HCT116 (cell line): Measurements from ENCODE around the gene MINDY4. TPM values are rescaled to one million over a fixed set of nuclear protein-coding genes. Genes with fewer than 3 reads are reported as not detected.

Source experiments
- ATAC-seq: fragments of 200-7000 bp; cut with Tn5 transposase; 2 replicates; pipeline ENCODE4 v1.9.1; 2020; ENCODE audit warnings: mild to moderate bottlenecking, moderate library complexity
- BruUV-seq: library from RNA; stranded (reverse); fragments of 400-500 nt; replicated peaks from 2 replicates; lab custom pipeline; 2021; lab: Mats Ljungman, UMichigan
- CTCF ChIA-PET: fragments of 300-600 bp; sonication (Branson Sonifier 250); formaldehyde crosslinking; loops from one replicate; lab custom pipeline; 2021; ENCODE audit warnings: antibody characterized with exemption; lab: Charles Lee
- POLR2A ChIA-PET: fragments of 300-600, 350-600 bp; sonication (Branson Sonifier 250); formaldehyde crosslinking; loops from one replicate; lab custom pipeline; 2021; ENCODE audit warnings: antibody characterized with exemption; lab: Charles Lee
- RAD21 ChIA-PET, 2 experiments: fragments of 300-600 bp; sonication (Branson Sonifier 250); formaldehyde crosslinking; loops; one replicate each; lab custom pipeline; 2023; ENCODE audit warnings: low total read pairs in 2 of 2; ENCODE audit not compliant: uncharacterized antibody in 2 of 2, unreplicated experiment in 2 of 2, low non-redundant PET in 1 of 2; lab: Charles Lee
- DNase-seq: peaks from one replicate; pipeline ENCODE4 v3.0.0-alpha.2; 2010; ENCODE audit warnings: low read depth, low spot score
- H2AFZ ChIP-seq: fragments of 200-600 bp; shearing (Covaris generic), sonication (generic); 2 replicates; pipeline ENCODE4 v1.6.1; 2017; ENCODE audit warnings: low read depth, mixed run types, mixed read lengths, antibody characterized with exemption, low read length; ENCODE audit not compliant: poor library complexity, severe bottlenecking
- H3K27ac ChIP-seq: 2 replicates; pipeline ENCODE4 v1.5.1; 2012; ENCODE audit warnings: low read depth, low read length
- H3K27me3 ChIP-seq: fragments of 200-600 bp; sonication (generic); 2 replicates; pipeline ENCODE4 v1.6.1; 2016; ENCODE audit warnings: mixed run types, low read length, mixed read lengths; ENCODE audit not compliant: insufficient read depth
- H3K36me3 ChIP-seq, 2 experiments: fragments of 200-500 bp in 1 of 2; fragments of 200-600 bp in 1 of 2; sonication (Bioruptor generic) in 1 of 2; sonication (generic) in 1 of 2; 2 replicates each; pipeline versions ENCODE4 v1.5.1 to v1.6.1; 2014 to 2016; ENCODE audit warnings: low read length in 2 of 2, inconsistent platforms in 1 of 2, mixed read lengths in 1 of 2, mixed run types in 1 of 2; ENCODE audit not compliant: insufficient read depth in 2 of 2, control insufficient read depth in 1 of 2
- H3K4me1 ChIP-seq, 2 experiments: fragments of 200-600 bp in 1 of 2; sonication (generic) in 1 of 2; 2 replicates each; pipeline versions ENCODE4 v1.5.1 to v1.6.1; 2012 to 2017; ENCODE audit warnings: low read length in 2 of 2, inconsistent platforms in 1 of 2, mild to moderate bottlenecking in 1 of 2, mixed read lengths in 1 of 2, mixed run types in 1 of 2, moderate library complexity in 1 of 2; ENCODE audit not compliant: insufficient read depth in 2 of 2, control insufficient read depth in 1 of 2
- H3K4me2 ChIP-seq: fragments of 200-600 bp; sonication (generic); 2 replicates; pipeline ENCODE4 v1.6.1; 2017; ENCODE audit warnings: mixed run types, low read length, mixed read lengths
- H3K4me3 ChIP-seq, 2 experiments: fragments of 200-600 bp in 1 of 2; sonication (generic) in 1 of 2; replicated peaks in 1 of 2; 2 replicates each; pipeline ENCODE4 v1.5.1; 2011 to 2016; ENCODE audit warnings: low read length in 2 of 2, control low read depth in 1 of 2, low read depth in 1 of 2, mild to moderate bottlenecking in 1 of 2, mixed read lengths in 1 of 2, mixed run types in 1 of 2
- H3K79me2 ChIP-seq: fragments of 200-600 bp; sonication (generic); 2 replicates; pipeline ENCODE4 v1.6.1; 2017; ENCODE audit warnings: mild to moderate bottlenecking, mixed run types, low read length, moderate library complexity, mixed read lengths; ENCODE audit not compliant: insufficient read depth
- H3K9ac ChIP-seq: fragments of 200-600 bp; sonication (generic); 2 replicates; pipeline ENCODE4 v1.6.1; 2016; ENCODE audit warnings: low read length, mixed read lengths
- H3K9me2 ChIP-seq: fragments of 200-600 bp; sonication (generic), shearing (Covaris generic); 2 replicates; pipeline ENCODE4 v1.6.1; 2017; ENCODE audit warnings: mixed run types, mild to moderate bottlenecking, moderate library complexity; ENCODE audit not compliant: insufficient read depth
- H3K9me3 ChIP-seq, 2 experiments: fragments of 200-500 bp in 1 of 2; fragments of 200-600 bp in 1 of 2; sonication (Bioruptor generic) in 1 of 2; sonication (generic) in 1 of 2; 2 replicates each; pipeline ENCODE4 v1.6.1; 2014 to 2017; ENCODE audit warnings: low read length in 2 of 2, mixed read lengths in 2 of 2, inconsistent platforms in 1 of 2, low read depth in 1 of 2, mild to moderate bottlenecking in 1 of 2, mixed run types in 1 of 2, moderate library complexity in 1 of 2; ENCODE audit not compliant: control insufficient read depth in 1 of 2, insufficient read depth in 1 of 2
- H4K20me1 ChIP-seq: fragments of 200-600 bp; sonication (generic), shearing (Covaris generic); 2 replicates; pipeline ENCODE4 v1.6.1; 2017; ENCODE audit warnings: mixed run types, mild to moderate bottlenecking, moderate library complexity; ENCODE audit not compliant: insufficient read depth
- CBX3 ChIP-seq: IDR thresholded peaks from 2 replicates; pipeline ENCODE4 v1.6.1; 2012; ENCODE audit warnings: low read depth
- CEBPB ChIP-seq: IDR thresholded peaks from 2 replicates; pipeline ENCODE4 v1.6.1; 2012; ENCODE audit warnings: low read depth
- ELF1 ChIP-seq: IDR thresholded peaks from 2 replicates; pipeline ENCODE4 v1.6.1; 2012; ENCODE audit warnings: low read depth, borderline replicate concordance
- EZH2 ChIP-seq: fragments of 200-600 bp; sonication (generic); IDR thresholded peaks from 2 replicates; pipeline ENCODE4 v1.6.1; 2017; ENCODE audit warnings: antibody characterized with exemption, mixed run types
- EZH2phosphoT487 ChIP-seq: fragments of 200-600 bp; IDR thresholded peaks from 2 replicates; pipeline ENCODE4 v1.6.1; 2018; ENCODE audit warnings: antibody characterized with exemption, borderline replicate concordance
- SRF ChIP-seq: IDR thresholded peaks from 2 replicates; pipeline ENCODE4 v1.6.1; 2012; ENCODE audit warnings: low read depth
- TCF7L2 ChIP-seq: IDR thresholded peaks from 2 replicates; pipeline ENCODE4 v1.7.0; 2011; ENCODE audit warnings: borderline replicate concordance, inconsistent platforms; ENCODE audit not compliant: insufficient read depth, insufficient read length; ENCODE audit errors: extremely low read depth
- ZFX ChIP-seq: fragments of 450-650 bp; IDR thresholded peaks from 2 replicates; pipeline ENCODE4 v1.6.1; 2017
- intact Hi-C: fragments of 100-400 bp; cut with micrococcal nuclease; formaldehyde crosslinking; loops from 2 replicates; pipeline ENCODE4 v1.10.0; 2022
- total RNA-seq: library from RNA; stranded (reverse); gene quantifications from one replicate; pipeline ENCODE4 v1.2.1, GENCODE V29; 2021; ENCODE audit not compliant: unreplicated experiment
- TF ChIP-seq, protein P1 (sequence below): IDR thresholded peaks from 2 replicates; pipeline ENCODE4 v1.6.1; 2012
- TF ChIP-seq, protein P2 (sequence below), 3 experiments: fragments of 200-600 bp in 1 of 3; sonication (generic) in 1 of 3; IDR thresholded peaks in 2 of 3; conservative IDR thresholded peaks in 1 of 3; 2 replicates each; pipeline ENCODE4 v1.5.1; 2012 to 2017; ENCODE audit warnings: low read depth in 2 of 3, low read length in 2 of 3, antibody characterized with exemption in 1 of 3, borderline replicate concordance in 1 of 3, control low read depth in 1 of 3, mild to moderate bottlenecking in 1 of 3, mixed read lengths in 1 of 3, mixed run types in 1 of 3, moderate library complexity in 1 of 3; ENCODE audit not compliant: insufficient read depth in 1 of 3
- TF ChIP-seq, protein P3 (sequence below): IDR thresholded peaks from 2 replicates; pipeline ENCODE4 v1.6.1; 2011; ENCODE audit warnings: mild to moderate bottlenecking, low read length, moderate library complexity; ENCODE audit not compliant: insufficient replicate concordance; ENCODE audit errors: extremely low read depth
- TF ChIP-seq, protein P4 (sequence below): IDR thresholded peaks from 2 replicates; pipeline ENCODE4 v1.6.1; 2012; ENCODE audit warnings: low read depth

Gene MINDY4
- total RNA-seq, 1 experiment from 2014 or later, result 6.1 TPM

DNA sequence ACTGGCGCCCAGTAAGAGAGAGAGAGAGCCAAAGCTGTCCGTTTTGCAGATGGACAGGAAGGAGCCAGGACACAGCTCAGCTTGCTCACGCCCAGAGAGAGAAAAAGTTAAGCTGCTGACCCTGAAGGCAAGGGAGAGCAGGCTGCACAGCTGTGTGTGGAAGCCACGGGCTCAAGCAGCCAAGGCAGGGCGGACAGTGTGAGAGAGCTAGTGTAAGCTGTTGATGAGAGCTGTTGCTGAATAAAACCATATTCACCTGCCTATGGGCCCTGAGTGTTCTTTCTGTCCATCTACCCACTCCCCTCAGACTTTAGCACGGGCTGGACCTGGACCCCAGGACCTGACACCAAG, 13.9 kb upstream of the MINDY4 start:
- intact Hi-C loops, result no loop called here
- ATAC-seq, result no peak
- Histone ChIP-seq H3K27me3 (no peaks in the 10 kb centered on the region), H3K4me1 (no peaks in the 10 kb centered on the region), H2AFZ (no peak overlapping the region), H3K27ac (no peak overlapping the region), H3K36me3 (no peaks in the 10 kb centered on the region), H3K9ac (no peak overlapping the region), H3K9me2 (no peaks in the 10 kb centered on the region), H3K9me3 (no peaks in the 10 kb centered on the region), H3K79me2 (no peaks in the 10 kb centered on the region), H3K4me2 (no peak overlapping the region), H4K20me1 (no peaks in the 10 kb centered on the region), H3K4me3 (no peak overlapping the region)
- no peak for DNase-seq
- ChIA-PET POLR2A (no interaction called here), RAD21 (no interaction called here), CTCF (no interaction called here)
- BruUV-seq, result no TSS peak
- no peak for TF ChIP-seq TCF7L2
- TF ChIP-seq ZFX, result no peak
- TF ChIP-seq ELF1, result no peak
- TF ChIP-seq EZH2phosphoT487, result no peak
- TF ChIP-seq EZH2, result no peak

DNA sequence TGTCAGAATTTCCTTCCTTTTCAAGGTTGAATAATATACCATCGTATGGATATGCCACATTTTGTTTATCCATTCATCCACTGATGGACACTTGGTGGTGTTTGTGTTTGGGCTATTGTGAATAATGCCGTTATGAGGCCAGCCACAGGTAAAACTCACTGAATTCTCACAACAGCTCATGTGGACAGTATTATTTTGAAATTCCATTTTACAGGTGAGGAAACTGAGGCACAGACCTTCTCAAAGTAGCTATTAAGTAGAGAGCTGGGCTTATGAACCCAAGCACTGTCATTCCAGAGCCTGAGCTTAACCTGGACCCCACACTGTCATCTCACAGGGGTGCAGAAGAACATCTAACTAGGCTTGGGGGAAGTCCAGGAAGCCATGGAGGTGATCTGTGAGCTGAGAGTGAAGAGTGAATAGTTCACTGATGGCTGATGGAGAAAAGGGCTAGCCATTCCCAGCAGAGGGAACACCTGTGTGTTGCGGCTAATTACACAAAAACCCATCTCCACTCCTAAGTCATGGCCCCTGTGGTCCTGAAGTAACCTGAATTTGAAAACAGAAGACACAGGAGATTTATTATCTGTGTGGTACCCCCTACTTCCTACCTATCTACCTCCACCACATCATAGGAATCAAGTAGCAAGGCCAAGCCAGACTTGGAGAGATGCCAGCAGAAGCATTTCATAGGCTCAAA, 10.6 kb upstream of the MINDY4 start:
- Histone ChIP-seq H3K27ac (no peak overlapping the region), H3K79me2 (no peaks in the 10 kb centered on the region), H3K9me3 (no peaks in the 10 kb centered on the region), H3K4me1 (no peaks in the 10 kb centered on the region), H3K4me3 (no peak overlapping the region), H3K9me2 (no peaks in the 10 kb centered on the region), H3K27me3 (no peaks in the 10 kb centered on the region), H2AFZ (no peak overlapping the region), H3K9ac (no peak overlapping the region), H4K20me1 (no peaks in the 10 kb centered on the region), H3K4me2 (no peak overlapping the region), H3K36me3 (no peaks in the 10 kb centered on the region)
- RAD21 ChIA-PET, result no interaction called here
- intact Hi-C loops, result no loop called here
- POLR2A ChIA-PET, result no interaction called here
- no peak for DNase-seq
- CTCF ChIA-PET, result no interaction called here
- no TSS peak for BruUV-seq
- ATAC-seq, result no peak
- TF ChIP-seq, protein P1, sequence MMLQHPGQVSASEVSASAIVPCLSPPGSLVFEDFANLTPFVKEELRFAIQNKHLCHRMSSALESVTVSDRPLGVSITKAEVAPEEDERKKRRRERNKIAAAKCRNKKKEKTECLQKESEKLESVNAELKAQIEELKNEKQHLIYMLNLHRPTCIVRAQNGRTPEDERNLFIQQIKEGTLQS, result no peak
- TF ChIP-seq, protein P2, sequence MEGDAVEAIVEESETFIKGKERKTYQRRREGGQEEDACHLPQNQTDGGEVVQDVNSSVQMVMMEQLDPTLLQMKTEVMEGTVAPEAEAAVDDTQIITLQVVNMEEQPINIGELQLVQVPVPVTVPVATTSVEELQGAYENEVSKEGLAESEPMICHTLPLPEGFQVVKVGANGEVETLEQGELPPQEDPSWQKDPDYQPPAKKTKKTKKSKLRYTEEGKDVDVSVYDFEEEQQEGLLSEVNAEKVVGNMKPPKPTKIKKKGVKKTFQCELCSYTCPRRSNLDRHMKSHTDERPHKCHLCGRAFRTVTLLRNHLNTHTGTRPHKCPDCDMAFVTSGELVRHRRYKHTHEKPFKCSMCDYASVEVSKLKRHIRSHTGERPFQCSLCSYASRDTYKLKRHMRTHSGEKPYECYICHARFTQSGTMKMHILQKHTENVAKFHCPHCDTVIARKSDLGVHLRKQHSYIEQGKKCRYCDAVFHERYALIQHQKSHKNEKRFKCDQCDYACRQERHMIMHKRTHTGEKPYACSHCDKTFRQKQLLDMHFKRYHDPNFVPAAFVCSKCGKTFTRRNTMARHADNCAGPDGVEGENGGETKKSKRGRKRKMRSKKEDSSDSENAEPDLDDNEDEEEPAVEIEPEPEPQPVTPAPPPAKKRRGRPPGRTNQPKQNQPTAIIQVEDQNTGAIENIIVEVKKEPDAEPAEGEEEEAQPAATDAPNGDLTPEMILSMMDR (IDR thresholded peaks at IDR 0.05 in 2 of 3, conservative IDR thresholded peaks at IDR 0.05 in 1 of 3; ENCODE audit: borderline replicate concordance in 1 of 3, insufficient read depth in 1 of 3, low read depth in 2 of 3, low read length in 2 of 3), result no peak
- TF ChIP-seq, protein P3, sequence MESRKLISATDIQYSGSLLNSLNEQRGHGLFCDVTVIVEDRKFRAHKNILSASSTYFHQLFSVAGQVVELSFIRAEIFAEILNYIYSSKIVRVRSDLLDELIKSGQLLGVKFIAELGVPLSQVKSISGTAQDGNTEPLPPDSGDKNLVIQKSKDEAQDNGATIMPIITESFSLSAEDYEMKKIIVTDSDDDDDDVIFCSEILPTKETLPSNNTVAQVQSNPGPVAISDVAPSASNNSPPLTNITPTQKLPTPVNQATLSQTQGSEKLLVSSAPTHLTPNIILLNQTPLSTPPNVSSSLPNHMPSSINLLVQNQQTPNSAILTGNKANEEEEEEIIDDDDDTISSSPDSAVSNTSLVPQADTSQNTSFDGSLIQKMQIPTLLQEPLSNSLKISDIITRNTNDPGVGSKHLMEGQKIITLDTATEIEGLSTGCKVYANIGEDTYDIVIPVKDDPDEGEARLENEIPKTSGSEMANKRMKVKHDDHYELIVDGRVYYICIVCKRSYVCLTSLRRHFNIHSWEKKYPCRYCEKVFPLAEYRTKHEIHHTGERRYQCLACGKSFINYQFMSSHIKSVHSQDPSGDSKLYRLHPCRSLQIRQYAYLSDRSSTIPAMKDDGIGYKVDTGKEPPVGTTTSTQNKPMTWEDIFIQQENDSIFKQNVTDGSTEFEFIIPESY, result no peak
- TF ChIP-seq CBX3, result no peak
- TF ChIP-seq SRF, result no peak
- TF ChIP-seq, protein P4, sequence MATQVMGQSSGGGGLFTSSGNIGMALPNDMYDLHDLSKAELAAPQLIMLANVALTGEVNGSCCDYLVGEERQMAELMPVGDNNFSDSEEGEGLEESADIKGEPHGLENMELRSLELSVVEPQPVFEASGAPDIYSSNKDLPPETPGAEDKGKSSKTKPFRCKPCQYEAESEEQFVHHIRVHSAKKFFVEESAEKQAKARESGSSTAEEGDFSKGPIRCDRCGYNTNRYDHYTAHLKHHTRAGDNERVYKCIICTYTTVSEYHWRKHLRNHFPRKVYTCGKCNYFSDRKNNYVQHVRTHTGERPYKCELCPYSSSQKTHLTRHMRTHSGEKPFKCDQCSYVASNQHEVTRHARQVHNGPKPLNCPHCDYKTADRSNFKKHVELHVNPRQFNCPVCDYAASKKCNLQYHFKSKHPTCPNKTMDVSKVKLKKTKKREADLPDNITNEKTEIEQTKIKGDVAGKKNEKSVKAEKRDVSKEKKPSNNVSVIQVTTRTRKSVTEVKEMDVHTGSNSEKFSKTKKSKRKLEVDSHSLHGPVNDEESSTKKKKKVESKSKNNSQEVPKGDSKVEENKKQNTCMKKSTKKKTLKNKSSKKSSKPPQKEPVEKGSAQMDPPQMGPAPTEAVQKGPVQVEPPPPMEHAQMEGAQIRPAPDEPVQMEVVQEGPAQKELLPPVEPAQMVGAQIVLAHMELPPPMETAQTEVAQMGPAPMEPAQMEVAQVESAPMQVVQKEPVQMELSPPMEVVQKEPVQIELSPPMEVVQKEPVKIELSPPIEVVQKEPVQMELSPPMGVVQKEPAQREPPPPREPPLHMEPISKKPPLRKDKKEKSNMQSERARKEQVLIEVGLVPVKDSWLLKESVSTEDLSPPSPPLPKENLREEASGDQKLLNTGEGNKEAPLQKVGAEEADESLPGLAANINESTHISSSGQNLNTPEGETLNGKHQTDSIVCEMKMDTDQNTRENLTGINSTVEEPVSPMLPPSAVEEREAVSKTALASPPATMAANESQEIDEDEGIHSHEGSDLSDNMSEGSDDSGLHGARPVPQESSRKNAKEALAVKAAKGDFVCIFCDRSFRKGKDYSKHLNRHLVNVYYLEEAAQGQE, result no peak
- no peak for TF ChIP-seq CEBPB
- TF ChIP-seq ZFX, result no peak
